Stimulated activated CD4-positive, alpha-beta T cell treated with anti-CD3 and anti-CD28 coated beads, Interleukin-2, amount 100 ng/mL, for 24 hours (primary cell): ENCODE data around the gene NLRP6.

Experiments used
- DNase-seq, 2 donors: peaks; one replicate each; pipeline ENCODE4 v3.0.0-alpha.2; 2020

NLRP6 gene

GRCh38 chr11:282630-283360 is 4.6 kb downstream of the NLRP6 start:
- DNase-seq, result no peak

DNA sequence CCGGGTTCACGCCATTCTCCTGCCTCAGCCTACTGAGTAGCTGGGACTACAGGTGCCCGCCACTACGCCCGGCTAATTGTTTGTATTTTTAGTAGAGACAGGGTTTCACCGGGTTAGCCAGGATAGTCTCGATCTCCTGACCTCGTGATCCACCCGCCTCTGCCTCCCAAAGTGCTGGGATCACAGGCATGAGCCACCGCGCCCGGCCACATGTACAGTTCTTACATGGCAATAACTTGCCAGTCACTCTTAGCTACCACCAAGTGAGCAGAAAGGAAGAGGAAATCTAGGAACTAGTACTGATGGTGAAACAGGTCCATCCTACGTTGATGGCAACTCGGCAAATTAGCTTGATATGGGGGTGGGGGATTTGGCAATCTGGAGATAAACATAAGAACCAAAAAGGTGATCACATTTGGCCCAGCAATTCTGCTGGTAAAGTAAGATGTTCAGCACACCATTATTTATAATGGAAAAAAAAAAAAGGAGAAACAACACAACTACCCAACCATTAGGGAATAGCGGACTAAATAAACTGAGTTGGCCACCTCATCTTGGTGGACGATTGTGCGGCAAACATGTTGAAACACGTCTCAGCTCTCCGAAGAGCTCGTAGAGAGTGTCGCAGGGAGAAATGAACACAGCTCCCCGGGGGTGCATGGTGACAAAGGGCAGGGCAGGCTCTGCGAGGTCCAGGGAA is 5.3 kb downstream of the NLRP6 start:
- no peak for DNase-seq

GRCh38 chr11:284105-285020 is 6.2 kb downstream of the NLRP6 start:
- DNase-seq, result no peak

GRCh38 chr11:285021-285893 is 7.0 kb downstream of the NLRP6 start:
- DNase-seq, result no peak

- no peak for DNase-seq
Observed at GRCh38 chr11:285894-286220, 7.7 kb downstream of the NLRP6 start.

DNA sequence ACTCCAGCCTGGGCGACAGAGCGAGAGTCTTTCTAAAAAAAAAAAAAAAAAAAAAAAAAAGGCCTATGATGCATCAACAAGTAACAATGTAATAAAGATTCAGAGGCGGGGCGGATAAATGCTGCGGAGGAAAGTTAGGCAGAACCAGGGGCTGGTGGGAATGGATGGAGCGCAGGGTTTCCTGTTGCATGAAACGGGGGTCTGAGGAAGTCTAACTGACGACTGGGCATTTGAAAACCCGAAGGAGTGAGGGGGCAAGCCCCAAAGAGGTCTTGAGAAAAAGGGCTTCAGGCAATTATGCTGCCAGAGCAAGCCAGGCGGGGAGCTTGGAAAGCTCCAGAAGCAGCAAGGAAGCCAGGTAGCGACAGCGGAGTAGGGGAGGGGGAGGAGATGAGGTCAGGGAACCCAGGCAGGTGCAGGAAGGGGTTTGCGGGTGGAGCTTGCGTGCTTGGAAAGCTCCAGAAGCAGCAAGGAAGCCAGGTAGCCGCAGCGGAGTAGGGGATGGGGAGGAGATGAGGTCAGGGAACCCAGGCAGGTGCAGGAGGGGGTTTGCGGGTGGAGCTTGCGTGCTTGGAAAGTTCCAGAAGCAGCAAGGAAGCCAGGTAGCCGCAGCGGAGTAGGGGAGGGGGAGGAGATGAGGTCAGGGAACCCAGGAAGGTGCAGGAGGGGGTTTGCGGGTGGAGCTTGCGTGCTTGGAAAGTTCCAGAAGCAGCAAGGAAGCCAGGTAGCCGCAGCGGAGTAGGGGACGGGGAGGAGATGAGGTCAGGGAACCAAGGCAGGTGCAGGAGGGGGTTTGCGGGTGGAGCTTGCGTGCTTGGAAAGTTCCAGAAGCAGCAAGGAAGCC is 9.0 kb downstream of the NLRP6 start:
- peak; percentile 45 to 50 for DNase-seq

DNA sequence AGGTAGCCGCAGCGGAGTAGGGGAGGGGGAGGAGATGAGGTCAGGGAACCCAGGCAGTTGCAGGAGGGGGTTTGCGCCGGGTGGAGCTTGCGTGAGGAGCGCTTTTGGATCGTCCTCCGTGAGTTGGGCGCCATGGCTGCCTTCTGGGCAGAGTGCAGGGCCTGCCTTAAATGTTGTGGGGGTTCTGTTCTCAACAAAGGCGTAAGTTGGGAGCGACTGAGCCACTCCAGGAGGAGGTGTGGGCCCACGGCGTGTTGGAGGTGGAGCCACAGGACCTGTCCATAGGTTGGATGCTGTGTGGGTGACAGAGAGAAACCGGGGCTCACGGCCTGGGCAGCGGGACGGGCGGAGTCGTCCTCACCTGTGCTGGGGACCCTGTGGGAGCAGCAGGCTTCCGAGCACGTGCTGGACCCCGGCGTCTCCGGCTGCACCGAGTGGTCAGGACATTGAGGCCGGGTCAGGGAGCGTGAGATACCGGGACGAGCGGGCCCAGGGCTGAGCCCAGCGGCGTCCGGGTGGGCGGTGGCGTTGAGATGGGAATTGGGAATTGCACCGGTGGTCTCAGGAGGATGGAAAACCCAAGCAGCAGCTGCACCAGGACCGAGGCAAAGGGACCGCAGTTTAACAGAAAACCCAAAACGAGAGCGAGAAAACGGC is 9.7 kb downstream of the NLRP6 start:
- DNase-seq, result peak; percentile 51 to 55

DNA sequence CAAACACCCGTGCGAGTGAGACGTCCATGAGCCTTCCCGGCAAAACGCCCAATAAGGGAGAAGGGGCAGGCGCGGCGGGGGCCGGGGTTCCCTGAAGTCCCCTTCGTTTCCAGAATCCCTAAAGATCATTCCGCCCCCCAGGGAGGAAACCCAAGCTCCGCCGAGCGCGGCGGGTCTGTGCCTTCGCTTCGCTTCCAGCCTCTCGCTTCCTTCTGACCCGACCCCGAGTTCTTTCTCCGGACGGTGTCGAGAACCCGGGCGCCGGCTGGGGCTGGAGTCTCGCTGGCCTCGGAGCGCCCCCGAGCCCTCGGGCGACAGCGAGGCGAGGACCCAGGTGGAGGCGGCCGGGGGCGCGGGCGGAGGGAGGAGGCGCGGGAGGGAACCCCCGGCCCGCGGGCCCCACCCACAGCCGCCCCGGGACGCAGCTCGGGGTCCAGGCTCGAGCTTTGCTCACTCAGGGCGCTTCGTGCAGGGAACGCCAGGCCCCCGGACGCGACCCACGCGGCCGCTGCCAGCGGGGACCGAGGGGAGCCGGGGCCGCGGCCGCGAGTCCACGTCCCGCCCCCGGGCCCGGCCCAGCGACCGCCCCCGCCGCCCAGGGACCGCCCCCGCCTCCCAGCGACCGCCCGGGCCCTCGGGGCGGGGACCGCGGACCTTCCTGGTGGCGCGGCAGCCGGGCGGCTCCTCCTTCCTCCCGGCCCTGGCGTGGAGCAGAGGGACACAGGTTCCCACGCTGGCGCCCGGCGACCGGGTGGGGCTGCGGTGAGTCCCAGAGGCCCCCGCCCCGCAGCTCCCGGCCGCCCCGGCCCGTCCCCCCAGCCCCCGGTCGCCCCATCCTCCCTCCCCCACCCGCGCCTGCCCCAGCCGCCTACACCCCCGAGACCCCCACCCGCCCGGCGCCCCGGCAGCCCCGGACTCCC is 10.5 kb downstream of the NLRP6 start, which contains the start of gene PGGHG:
PGGHG (plus strand) TSS at position 649 of the 920 bp plus-strand sequence. CDS start 691 bp downstream, outside the sequence.
- DNase-seq, result peak in 1 of 2 donors; percentile 75

DNA sequence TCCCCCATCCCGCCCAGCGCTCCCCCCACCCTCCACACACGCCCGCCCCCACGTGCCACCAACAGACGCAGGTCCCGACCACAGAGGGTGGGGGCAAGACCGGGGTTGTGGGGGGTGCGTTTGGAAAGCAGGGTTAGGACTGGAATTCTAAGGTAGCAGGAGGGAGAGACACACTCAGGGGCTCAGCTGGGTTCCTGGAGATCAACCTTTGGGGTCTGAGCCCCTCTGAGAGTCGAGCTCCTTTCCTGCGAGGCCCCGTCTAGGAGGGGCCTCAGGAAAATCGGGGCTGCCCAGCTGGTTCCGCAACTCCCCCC is 11.1 kb downstream of the NLRP6 start:
- DNase-seq, result no peak

GRCh38 chr11:289712-290620 is 11.8 kb downstream of the NLRP6 start:
- no peak for DNase-seq

- peak in 1 of 2 donors; percentile 2 for DNase-seq
Observed at GRCh38 chr11:290621-291231, 12.5 kb downstream of the NLRP6 start.

DNA sequence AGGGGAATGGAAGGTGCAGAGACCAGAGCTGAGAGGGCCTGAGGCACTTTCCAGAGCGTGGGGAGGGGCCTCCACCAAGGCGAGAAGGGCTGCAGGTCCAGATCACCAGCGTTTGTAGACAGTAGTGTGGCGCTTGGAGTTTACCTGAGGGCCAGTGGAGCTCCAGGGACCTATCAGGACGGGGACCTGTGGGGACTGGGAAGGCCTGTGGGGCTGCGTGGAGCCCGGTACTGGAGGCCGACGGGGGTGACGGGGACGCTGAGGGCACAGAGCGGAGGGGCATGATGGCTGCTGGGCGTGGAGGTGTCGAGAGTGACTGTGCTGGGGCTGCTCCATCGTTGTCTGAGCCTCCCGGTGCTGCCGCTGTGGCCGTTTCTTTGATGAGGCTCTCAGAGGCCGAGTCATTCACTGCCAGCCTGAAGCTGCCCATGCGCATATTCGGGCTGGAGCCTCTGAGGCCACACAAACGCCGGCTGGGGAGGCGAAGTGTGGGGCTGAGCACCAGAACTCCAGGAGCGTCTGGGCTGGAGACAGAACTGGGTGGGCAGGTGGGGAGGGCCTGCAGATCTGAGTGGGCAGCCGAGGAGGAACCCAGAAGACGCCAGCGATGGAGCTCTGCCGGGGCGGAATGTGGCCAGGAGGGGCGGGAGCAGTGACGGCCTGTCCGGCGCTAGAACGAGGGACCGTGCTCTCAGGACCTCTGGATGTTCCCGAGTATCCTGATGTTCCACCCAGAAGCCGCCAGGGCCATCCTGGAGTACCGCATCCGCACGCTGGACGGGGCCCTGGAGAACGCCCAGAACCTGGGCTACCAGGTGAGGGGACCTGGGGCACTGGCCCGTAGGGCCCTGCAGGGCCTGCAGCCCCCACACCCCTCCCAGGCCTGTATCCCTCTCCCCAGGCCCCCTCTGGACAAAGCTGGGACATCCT is 13.3 kb downstream of the NLRP6 start:
- DNase-seq, result no peak

DNA sequence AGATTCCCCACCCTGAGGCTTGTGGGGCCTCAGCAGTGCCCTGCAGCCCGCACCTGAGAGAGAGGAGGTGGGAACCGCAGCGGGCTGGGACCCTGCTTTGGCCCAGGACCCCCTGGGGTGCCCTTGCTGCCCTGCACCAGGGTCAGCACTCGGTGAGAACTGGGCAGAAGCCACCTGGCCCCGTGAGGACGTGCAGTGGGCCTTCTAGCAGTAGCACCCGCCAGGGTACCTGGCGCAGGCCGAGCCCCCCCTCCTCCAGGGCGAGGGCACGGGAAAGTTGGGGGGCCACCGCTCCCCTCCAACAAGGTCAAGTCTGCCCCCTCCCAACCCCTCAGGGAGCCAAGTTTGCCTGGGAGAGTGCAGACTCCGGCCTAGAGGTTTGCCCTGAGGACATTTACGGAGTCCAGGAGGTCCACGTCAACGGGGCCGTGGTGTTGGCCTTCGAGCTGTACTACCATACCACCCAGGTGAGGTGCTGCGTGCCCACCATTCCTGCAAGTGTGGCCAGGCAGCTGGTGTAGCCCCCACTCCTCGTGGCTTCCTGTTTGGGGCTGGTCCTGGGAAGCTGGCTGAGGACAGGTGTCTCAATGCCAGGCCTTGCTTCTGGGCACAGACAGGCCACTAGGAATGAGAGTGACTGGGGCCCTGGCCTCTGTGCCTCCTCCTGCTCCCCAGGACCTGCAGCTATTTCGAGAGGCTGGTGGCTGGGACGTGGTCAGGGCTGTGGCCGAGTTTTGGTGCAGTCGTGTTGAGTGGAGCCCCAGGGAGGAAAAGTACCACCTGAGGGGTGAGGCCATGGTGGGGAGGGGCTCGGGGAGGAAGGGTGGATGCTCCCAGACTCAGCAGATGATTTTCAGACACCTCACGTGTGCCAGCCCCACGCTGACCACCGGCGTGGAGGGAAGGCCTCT is 14.3 kb downstream of the NLRP6 start:
- no peak for DNase-seq

DNA sequence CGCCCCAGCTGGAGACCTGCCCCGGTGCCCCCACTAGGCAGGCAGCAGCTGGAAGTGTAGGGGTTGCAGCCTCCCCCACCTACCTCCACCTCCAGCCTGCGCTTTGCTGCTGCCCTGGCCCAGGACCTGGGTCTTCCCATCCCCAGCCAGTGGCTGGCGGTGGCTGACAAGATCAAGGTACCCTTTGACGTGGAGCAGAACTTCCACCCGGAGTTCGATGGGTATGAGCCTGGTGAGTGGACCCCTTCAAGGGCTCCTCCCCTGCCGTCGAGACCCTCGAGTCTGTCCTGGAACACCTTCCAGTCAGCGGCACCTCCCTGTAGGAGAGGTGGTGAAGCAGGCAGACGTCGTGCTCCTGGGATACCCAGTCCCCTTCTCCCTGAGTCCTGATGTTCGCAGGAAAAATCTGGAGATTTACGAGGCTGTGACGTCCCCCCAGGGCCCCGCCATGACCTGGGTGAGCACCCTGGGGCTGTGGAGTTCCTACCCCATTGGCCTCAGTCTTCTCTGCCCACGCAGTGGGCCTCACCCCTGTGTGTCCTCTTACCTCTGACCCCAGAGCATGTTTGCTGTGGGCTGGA is 15.2 kb downstream of the NLRP6 start:
- no peak for DNase-seq

DNA sequence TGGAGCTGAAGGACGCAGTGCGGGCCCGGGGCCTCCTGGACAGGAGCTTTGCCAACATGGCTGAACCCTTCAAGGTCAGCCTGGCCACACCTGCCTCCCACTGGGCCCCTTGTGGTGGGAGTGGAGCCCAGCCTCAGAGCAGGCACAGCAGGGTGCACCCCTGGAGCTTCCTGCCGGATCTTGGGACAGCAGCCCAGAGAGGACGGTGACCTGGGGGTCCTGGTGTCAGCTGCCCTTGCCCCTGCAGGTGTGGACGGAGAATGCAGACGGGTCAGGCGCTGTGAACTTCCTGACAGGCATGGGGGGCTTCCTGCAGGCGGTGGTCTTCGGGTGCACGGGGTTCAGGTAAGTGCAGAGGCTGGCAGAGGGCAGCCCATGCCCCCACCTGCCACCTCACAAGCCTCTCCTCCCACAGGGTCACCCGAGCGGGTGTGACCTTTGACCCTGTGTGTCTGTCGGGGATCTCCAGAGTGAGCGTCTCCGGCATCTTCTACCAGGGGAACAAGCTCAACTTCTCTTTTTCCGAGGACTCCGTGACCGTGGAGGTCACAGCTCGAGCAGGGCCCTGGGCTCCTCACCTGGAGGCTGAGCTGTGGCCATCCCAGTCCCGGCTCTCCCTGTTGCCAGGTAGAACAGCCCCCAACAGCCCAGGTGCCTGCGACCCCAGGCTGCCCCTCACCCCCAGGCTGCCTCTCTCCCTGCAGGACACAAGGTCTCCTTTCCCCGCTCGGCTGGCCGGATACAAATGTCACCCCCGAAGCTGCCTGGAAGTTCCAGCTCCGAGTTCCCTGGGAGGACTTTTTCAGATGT is 15.8 kb downstream of the NLRP6 start:
- no peak for DNase-seq
